Neuronal stem cell (in vitro differentiated cells): ENCODE results near the gene MIER1.
"Not testable (repeated sequence)": the region's sequence is repeated elsewhere in the genome, so short reads cannot be mapped to it uniquely, and the experiment has no call there.

Experiments used
- DNase-seq: peaks from one replicate; pipeline ENCODE4 v3.0.0-alpha.2; 2013; ENCODE audit warnings: low spot score
- H2AFZ ChIP-seq: one replicate; pipeline ENCODE4 v1.6.1; 2013; ENCODE audit warnings: mild to moderate bottlenecking, low read length, inconsistent platforms
- H2AK5ac ChIP-seq: 2 replicates; pipeline ENCODE4 v1.6.1; 2013; ENCODE audit warnings: low read depth, mild to moderate bottlenecking, inconsistent platforms, low read length, moderate library complexity, mixed read lengths
- H2BK120ac ChIP-seq: 2 replicates; pipeline ENCODE4 v1.6.1; 2013; ENCODE audit warnings: low read depth, mild to moderate bottlenecking, inconsistent platforms, low read length, moderate library complexity, mixed read lengths
- H2BK12ac ChIP-seq: one replicate; pipeline ENCODE4 v1.6.1; 2013; ENCODE audit warnings: low read length, inconsistent platforms
- H2BK15ac ChIP-seq: 2 replicates; pipeline ENCODE4 v1.6.1; 2013; ENCODE audit warnings: mild to moderate bottlenecking, low read length, inconsistent platforms, mixed read lengths
- H2BK5ac ChIP-seq: one replicate; pipeline ENCODE4 v1.6.1; 2013; ENCODE audit warnings: inconsistent platforms, mild to moderate bottlenecking, low read length, moderate library complexity
- H3K14ac ChIP-seq: one replicate; pipeline ENCODE4 v1.6.1; 2013; ENCODE audit warnings: low read length, inconsistent platforms
- H3K18ac ChIP-seq: 2 replicates; pipeline ENCODE4 v1.6.1; 2013; ENCODE audit warnings: low read length, inconsistent platforms
- H3K23ac ChIP-seq: 2 replicates; pipeline ENCODE4 v1.6.1; 2013; ENCODE audit warnings: low read depth, mild to moderate bottlenecking, mixed read lengths, low read length, inconsistent platforms; ENCODE audit not compliant: poor library complexity
- H3K27ac ChIP-seq: replicated peaks from 3 replicates; pipeline ENCODE4 v1.5.1; 2013; ENCODE audit warnings: low read length, inconsistent platforms
- H3K27me3 ChIP-seq, 3 experiments: 2 replicates each; pipeline ENCODE4 v1.6.1; 2013; ENCODE audit warnings: low read length in 3 of 3, mild to moderate bottlenecking in 2 of 3, inconsistent platforms in 1 of 3, low read depth in 1 of 3, mixed read lengths in 1 of 3, moderate library complexity in 1 of 3; ENCODE audit not compliant: control insufficient read depth in 3 of 3, insufficient read depth in 3 of 3
- H3K36me3 ChIP-seq, 2 donors: replicated peaks in 1 of 2; 2 replicates each; pipeline ENCODE4 v1.6.1; 2013; ENCODE audit warnings: low read length in 2 of 2; ENCODE audit not compliant: control insufficient read depth in 2 of 2, insufficient read depth in 2 of 2
- H3K4ac ChIP-seq: 2 replicates; pipeline ENCODE4 v1.6.1; 2013; ENCODE audit warnings: inconsistent platforms, mild to moderate bottlenecking, low read length, moderate library complexity
- H3K4me1 ChIP-seq, 2 donors: 1 replicate in 1 of 2; 2 replicates in 1 of 2; pipeline ENCODE4 v1.6.1; 2013; ENCODE audit warnings: low read length in 2 of 2, low read depth in 1 of 2; ENCODE audit not compliant: control insufficient read depth in 2 of 2, insufficient read depth in 1 of 2
- H3K4me2 ChIP-seq: one replicate; pipeline ENCODE4 v1.6.1; 2013; ENCODE audit warnings: mild to moderate bottlenecking, low read length, inconsistent platforms; ENCODE audit not compliant: insufficient read depth, poor library complexity, severe bottlenecking
- H3K4me3 ChIP-seq, 2 donors: 2 replicates each; pipeline ENCODE4 v1.5.1; 2013; ENCODE audit warnings: low read length in 2 of 2, mild to moderate bottlenecking in 2 of 2, inconsistent platforms in 1 of 2, moderate library complexity in 1 of 2
- H3K79me1 ChIP-seq: one replicate; pipeline ENCODE4 v1.6.1; 2013; ENCODE audit warnings: low read depth, mild to moderate bottlenecking, inconsistent platforms, low read length, moderate library complexity
- H3K9ac ChIP-seq: one replicate; pipeline ENCODE4 v1.6.1; 2013; ENCODE audit warnings: mild to moderate bottlenecking, low read depth, low read length, inconsistent platforms; ENCODE audit not compliant: poor library complexity
- H3K9me3 ChIP-seq, 2 donors: replicated peaks in 1 of 2; 2 replicates each; pipeline versions ENCODE3 to v1.6.1; 2013; ENCODE audit warnings: low read length in 2 of 2, mild to moderate bottlenecking in 2 of 2, inconsistent platforms in 1 of 2, low read depth in 1 of 2, mixed read lengths in 1 of 2, moderate library complexity in 1 of 2; ENCODE audit not compliant: control insufficient read depth in 2 of 2, insufficient read depth in 1 of 2
- H4K8ac ChIP-seq: one replicate; pipeline ENCODE4 v1.6.1; 2013; ENCODE audit warnings: low read depth, mild to moderate bottlenecking, inconsistent platforms, low read length, moderate library complexity
- H4K91ac ChIP-seq: one replicate; pipeline ENCODE4 v1.6.1; 2013; ENCODE audit warnings: low read length, low read depth, mild to moderate bottlenecking, inconsistent platforms; ENCODE audit not compliant: poor library complexity
- WGBS, 2 donors: extraction: QIAGEN DNeasy Blood & Tissue Kit; methylation state at CpG; one replicate each; pipeline ENCODE4 v1.1.7; 2013; ENCODE audit warnings: missing lambda C conversion rate in 2 of 2, mixed read lengths in 1 of 2; ENCODE audit not compliant: insufficient read length in 2 of 2, insufficient replicate concordance in 1 of 2; ENCODE audit errors: extremely low coverage in 2 of 2; 5-methylcytosine and 5-hydroxymethylcytosine counted together

Gene MIER1

DNA sequence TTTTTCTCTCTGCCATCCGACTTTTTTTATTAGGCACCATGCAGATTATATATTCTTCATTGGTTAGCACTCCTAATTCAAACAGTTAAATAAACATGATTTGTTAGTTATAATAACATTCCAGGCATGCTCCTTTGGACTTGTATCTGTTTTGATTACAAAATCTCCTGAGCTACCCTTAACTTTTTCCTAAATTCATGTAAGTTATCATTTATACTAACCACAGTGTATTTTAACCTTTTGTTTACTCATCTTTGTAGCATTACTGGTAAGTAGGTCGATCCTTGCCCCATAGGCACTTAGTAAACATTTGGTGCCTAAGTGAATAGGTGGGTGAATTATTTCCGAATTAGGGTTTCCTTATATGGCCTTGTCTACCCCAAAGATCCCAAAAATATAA is 43.8 kb downstream of the MIER1 start:
- WGBS, 2 donors: no CpG with 5 or more reads among the region's 3 CpGs
- no peak overlapping the region for H3K14ac ChIP-seq
- no peak overlapping the region for H2BK5ac ChIP-seq
- no peak overlapping the region for H3K4me2 ChIP-seq
- H3K4me1 ChIP-seq: no peaks in the 10 kb centered on the region
- H3K27me3 ChIP-seq: no peaks in the 10 kb centered on the region
- H3K4ac ChIP-seq: no peak overlapping the region
- H3K18ac ChIP-seq: no peak overlapping the region
- no peak for DNase-seq
- H3K4me3 ChIP-seq: no peak overlapping the region
- H3K23ac ChIP-seq: no peak overlapping the region
- H3K9ac ChIP-seq: no peak overlapping the region
- H3K27ac ChIP-seq: no peak overlapping the region
- H2AK5ac ChIP-seq: no peak overlapping the region
- no peaks in the 10 kb centered on the region for H3K79me1 ChIP-seq
- H4K91ac ChIP-seq: no peak overlapping the region
- H2AFZ ChIP-seq: no peak overlapping the region
- H2BK120ac ChIP-seq: no peak overlapping the region
- H3K36me3 ChIP-seq: peaks cover 2 to 95% of the 10 kb centered on the region in 2 donors
- H4K8ac ChIP-seq: no peak overlapping the region
- peaks cover 0 to 11% of the 10 kb centered on the region in 2 donors for H3K9me3 ChIP-seq
- H2BK12ac ChIP-seq: no peak overlapping the region
- H2BK15ac ChIP-seq: no peak overlapping the region

DNA sequence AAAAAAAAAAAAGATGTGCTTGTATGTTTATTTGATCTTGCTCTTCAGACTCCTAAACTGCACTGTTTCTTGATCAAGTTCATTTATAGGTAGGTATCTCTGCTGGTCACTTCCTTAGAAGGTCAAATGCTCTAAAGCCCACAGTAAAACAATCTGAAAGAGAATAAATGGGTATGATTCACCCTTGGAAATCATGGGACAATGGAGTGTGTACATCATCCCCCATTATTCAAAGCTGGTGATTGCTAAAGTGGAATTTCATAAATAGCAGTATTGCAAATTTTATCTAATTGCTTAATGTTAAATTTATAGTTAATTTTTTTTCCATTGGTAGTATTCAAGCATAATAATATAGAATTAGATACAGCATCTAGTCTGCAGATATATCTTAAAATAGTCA is 53.4 kb downstream of the MIER1 start:
- no peak overlapping the region for H3K4me3 ChIP-seq
- H3K14ac ChIP-seq: no peak overlapping the region
- no peak overlapping the region for H2AK5ac ChIP-seq
- H2BK15ac ChIP-seq: no peak overlapping the region
- H2AFZ ChIP-seq: no peak overlapping the region
- no peaks in the 10 kb centered on the region for H3K27me3 ChIP-seq
- H4K91ac ChIP-seq: no peak overlapping the region
- H3K36me3 ChIP-seq: peaks cover 4 to 97% of the 10 kb centered on the region in 2 donors
- no peak overlapping the region for H3K4ac ChIP-seq
- no peak overlapping the region for H3K23ac ChIP-seq
- H3K18ac ChIP-seq: no peak overlapping the region
- no peak overlapping the region for H3K4me2 ChIP-seq
- no peak overlapping the region for H2BK5ac ChIP-seq
- no peak for DNase-seq
- H3K27ac ChIP-seq: no peak overlapping the region
- H2BK12ac ChIP-seq: no peak overlapping the region
- no peak overlapping the region for H2BK120ac ChIP-seq
- H4K8ac ChIP-seq: no peak overlapping the region
- no peak overlapping the region for H3K9ac ChIP-seq
- no peaks in the 10 kb centered on the region for H3K4me1 ChIP-seq
- H3K9me3 ChIP-seq: no peaks in the 10 kb centered on the region
- H3K79me1 ChIP-seq: no peaks in the 10 kb centered on the region

DNA sequence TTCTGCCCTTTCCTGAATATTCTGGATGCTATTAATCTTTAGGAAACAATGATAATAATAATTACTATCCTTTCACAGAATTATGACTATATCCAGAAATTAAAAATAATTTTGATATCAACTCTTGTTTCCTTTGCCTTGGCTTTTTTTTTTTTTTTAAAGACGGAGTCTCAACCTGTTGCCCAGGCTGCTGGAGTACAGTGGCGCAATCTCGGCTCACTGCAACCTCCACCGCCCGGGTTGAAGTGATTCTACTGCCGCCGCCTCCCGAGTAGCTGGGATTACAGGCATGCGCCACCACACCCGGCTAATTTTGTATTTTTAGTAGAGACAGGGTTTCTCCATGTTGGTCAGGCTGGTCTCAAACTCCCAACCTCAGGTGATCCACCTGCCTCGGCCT is 54.8 kb downstream of the MIER1 start:
- H3K23ac ChIP-seq, H2AFZ ChIP-seq, H3K27ac ChIP-seq, H2BK120ac ChIP-seq, H3K4me1 ChIP-seq, H3K9me3 ChIP-seq, DNase-seq, H3K4me2 ChIP-seq, H3K27me3 ChIP-seq, H2BK15ac ChIP-seq, H3K18ac ChIP-seq, H3K4ac ChIP-seq, H2BK5ac ChIP-seq, H3K9ac ChIP-seq, H3K4me3 ChIP-seq, H2BK12ac ChIP-seq, H4K8ac ChIP-seq, H3K79me1 ChIP-seq, H3K14ac ChIP-seq, H4K91ac ChIP-seq, H2AK5ac ChIP-seq: not testable (repeated sequence)
- H3K36me3 ChIP-seq: peaks cover 5 to 97% of the 10 kb centered on the region in 2 donors
- whole genome bisulfite sequencing, 2 donors: no CpG with 5 or more reads among the region's 11 CpGs

DNA sequence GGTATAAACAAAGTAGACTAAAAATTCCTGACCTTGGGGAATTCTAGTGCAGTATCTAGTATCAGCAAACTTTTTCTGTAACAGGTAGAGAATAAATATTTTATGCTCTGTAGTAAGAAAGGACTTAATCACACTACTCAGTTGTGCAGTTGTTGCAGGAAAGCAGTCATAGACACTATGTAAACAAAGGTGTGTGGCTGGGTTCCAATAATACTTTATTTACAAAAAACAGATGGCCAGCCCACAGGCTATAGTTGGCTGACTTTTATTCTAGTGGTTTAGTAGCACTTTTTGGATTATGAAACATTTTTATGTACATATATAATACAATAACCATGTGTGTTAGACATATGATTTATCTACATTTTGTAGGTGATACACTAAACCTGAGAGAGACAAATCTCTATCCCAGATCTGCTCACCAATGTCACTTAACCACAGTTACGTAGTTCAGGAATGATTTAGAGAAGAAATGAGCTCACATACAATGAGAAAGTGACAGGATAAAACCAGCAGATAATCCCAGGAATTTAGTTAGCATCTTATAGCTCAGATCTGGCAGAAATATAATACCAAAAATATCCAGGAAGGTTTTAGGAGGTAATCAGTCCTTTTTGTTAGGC is 56.1 kb downstream of the MIER1 start:
- Histone ChIP-seq H4K91ac (no peak overlapping the region), H2BK15ac (no peak overlapping the region), H3K36me3 (peaks cover 6 to 98% of the 10 kb centered on the region in 2 donors), H3K4me3 (no peak overlapping the region), H3K18ac (no peak overlapping the region), H2AFZ (no peak overlapping the region), H3K79me1 (no peaks in the 10 kb centered on the region), H3K4ac (no peak overlapping the region), H4K8ac (no peak overlapping the region), H3K27me3 (no peaks in the 10 kb centered on the region), H3K9me3 (no peaks in the 10 kb centered on the region), H2BK5ac (no peak overlapping the region), H3K14ac (no peak overlapping the region), H3K27ac (no peak overlapping the region), H2BK12ac (no peak overlapping the region), H2AK5ac (no peak overlapping the region), H3K4me2 (no peak overlapping the region), H3K9ac (no peak overlapping the region), H3K4me1 (no peaks in the 10 kb centered on the region), H2BK120ac (no peak overlapping the region), H3K23ac (no peak overlapping the region)
- no CpG with 5 or more reads among the region's 1 CpG for WGBS, 2 donors
- no peak for DNase-seq
